Endothelial cell of umbilical vein (primary cell): ENCODE measurements around the gene SPTLC2.

Experiments used
- CTCF ChIP-seq, 2 donors: IDR thresholded peaks; 1 replicate in 1 of 2; 2 replicates in 1 of 2; pipeline ENCODE4 v1.5.1; 2011; ENCODE audit warnings: low read length in 2 of 2, mild to moderate bottlenecking in 2 of 2, moderate library complexity in 2 of 2, control low read depth in 1 of 2, inconsistent platforms in 1 of 2, low read depth in 1 of 2; ENCODE audit not compliant: insufficient read depth in 1 of 2; ENCODE audit errors: extremely low read depth in 1 of 2
- EZH2 ChIP-seq: IDR thresholded peaks from 2 replicates; pipeline ENCODE4 v1.6.1; 2012; ENCODE audit warnings: borderline replicate concordance, low read depth, mild to moderate bottlenecking, moderate library complexity, low read length, inconsistent platforms; ENCODE audit not compliant: severe bottlenecking
- FOS ChIP-seq: IDR thresholded peaks from 2 replicates; pipeline ENCODE4 v1.6.1; 2011; ENCODE audit warnings: mild to moderate bottlenecking, low read length, moderate library complexity, borderline replicate concordance; ENCODE audit not compliant: insufficient read depth
- GATA2 ChIP-seq: IDR thresholded peaks from 2 replicates; pipeline ENCODE4 v1.7.0; 2011; ENCODE audit warnings: low read depth, mild to moderate bottlenecking, moderate library complexity, mixed read lengths, low read length; ENCODE audit not compliant: insufficient read length, insufficient read depth
- JUN ChIP-seq: IDR thresholded peaks from 2 replicates; pipeline ENCODE4 v1.6.1; 2011; ENCODE audit warnings: borderline replicate concordance, low read depth; ENCODE audit not compliant: insufficient read length, insufficient read depth
- MYC ChIP-seq: IDR thresholded peaks from one replicate; pipeline ENCODE4 v1.6.1; 2011; ENCODE audit warnings: mild to moderate bottlenecking, low read depth, low read length
- POLR2A ChIP-seq: IDR thresholded peaks from 2 replicates; pipeline ENCODE4 v1.6.1; 2012; ENCODE audit warnings: low read depth, mild to moderate bottlenecking, control low read depth, low read length
- POLR2AphosphoS5 ChIP-seq: IDR thresholded peaks from 2 replicates; pipeline ENCODE4 v1.6.1; 2012; ENCODE audit warnings: low read depth, mild to moderate bottlenecking, control low read depth, low read length, moderate library complexity; ENCODE audit not compliant: insufficient read depth
- TF ChIP-seq, protein P1 (sequence below): IDR thresholded peaks from 2 replicates; pipeline ENCODE4 v1.6.1; 2011; ENCODE audit not compliant: insufficient read depth, insufficient read length

- TF ChIP-seq POLR2AphosphoS5 (no peak), CTCF (IDR thresholded peaks at IDR 0.05; ENCODE audit: extremely low read depth in 1 of 2, insufficient read depth in 1 of 2, low read depth in 1 of 2, low read length in 2 of 2) (no peak), POLR2A (no peak), EZH2 (no peak), MYC (no peak), GATA2 (no peak), JUN (no peak), FOS (no peak)
- TF ChIP-seq, protein P1, sequence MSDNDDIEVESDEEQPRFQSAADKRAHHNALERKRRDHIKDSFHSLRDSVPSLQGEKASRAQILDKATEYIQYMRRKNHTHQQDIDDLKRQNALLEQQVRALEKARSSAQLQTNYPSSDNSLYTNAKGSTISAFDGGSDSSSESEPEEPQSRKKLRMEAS = no peak
These were observed 108.7 kb downstream of the SPTLC2 start for GRCh38 chr14:77507762-77508161.
